ENCODE data around the gene PLCG2.

DNA sequence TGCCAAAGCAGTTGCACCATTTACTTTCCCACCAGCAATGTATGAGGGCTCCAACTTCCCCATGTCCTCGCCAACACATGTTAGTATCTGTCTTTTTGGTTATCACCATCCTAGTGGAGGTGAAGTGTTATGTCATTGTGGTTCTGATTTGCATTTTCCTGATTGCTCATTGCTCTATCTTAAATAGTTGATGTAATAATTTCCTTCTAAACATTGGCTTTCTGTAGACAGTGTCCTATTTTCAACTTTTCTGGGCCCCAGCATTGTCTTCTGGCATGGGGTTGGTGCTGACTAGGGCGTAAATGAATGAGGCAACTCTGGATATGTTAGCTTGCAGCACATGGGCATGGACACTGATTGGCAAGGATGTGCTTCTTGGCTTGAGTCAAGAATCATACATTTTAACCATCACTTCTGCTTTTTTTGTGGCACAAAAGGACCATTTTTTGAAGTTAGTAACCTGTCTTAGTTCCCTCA is 25.1 kb downstream of the PLCG2 start:
- TF ChIP-seq, protein P1, sequence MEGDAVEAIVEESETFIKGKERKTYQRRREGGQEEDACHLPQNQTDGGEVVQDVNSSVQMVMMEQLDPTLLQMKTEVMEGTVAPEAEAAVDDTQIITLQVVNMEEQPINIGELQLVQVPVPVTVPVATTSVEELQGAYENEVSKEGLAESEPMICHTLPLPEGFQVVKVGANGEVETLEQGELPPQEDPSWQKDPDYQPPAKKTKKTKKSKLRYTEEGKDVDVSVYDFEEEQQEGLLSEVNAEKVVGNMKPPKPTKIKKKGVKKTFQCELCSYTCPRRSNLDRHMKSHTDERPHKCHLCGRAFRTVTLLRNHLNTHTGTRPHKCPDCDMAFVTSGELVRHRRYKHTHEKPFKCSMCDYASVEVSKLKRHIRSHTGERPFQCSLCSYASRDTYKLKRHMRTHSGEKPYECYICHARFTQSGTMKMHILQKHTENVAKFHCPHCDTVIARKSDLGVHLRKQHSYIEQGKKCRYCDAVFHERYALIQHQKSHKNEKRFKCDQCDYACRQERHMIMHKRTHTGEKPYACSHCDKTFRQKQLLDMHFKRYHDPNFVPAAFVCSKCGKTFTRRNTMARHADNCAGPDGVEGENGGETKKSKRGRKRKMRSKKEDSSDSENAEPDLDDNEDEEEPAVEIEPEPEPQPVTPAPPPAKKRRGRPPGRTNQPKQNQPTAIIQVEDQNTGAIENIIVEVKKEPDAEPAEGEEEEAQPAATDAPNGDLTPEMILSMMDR (IDR thresholded peaks at IDR 0.05; ENCODE audit: borderline replicate concordance, extremely low read depth, low read length, poor library complexity, severe bottlenecking) = no peak
- TF ChIP-seq EZH2 (IDR thresholded peaks at IDR 0.05; ENCODE audit: borderline replicate concordance, low read depth, low read length, severe bottlenecking) = no peak

Measured in DND-41 (cell line).